Loucy (cell line): Measurements from ENCODE around the gene TNNT3.
"Not testable (repeated sequence)": the region's sequence is repeated elsewhere in the genome, so short reads cannot be mapped to it uniquely, and the experiment has no call there.

Experiments used
- H2AFZ ChIP-seq: fragments of 200-600 bp; sonication (generic); 2 replicates; pipeline ENCODE4 v1.6.0; 2016; ENCODE audit warnings: antibody characterized with exemption, mild to moderate bottlenecking, low read length, moderate library complexity
- H3F3A ChIP-seq: fragments of 200-600 bp; 2 replicates; pipeline ENCODE4 v1.6.0; 2016; ENCODE audit warnings: antibody characterized with exemption, low read depth, mild to moderate bottlenecking
- H3K27me3 ChIP-seq: fragments of 200-600 bp; sonication (generic); 2 replicates; pipeline ENCODE4 v1.6.1; 2014; ENCODE audit warnings: low read length, mild to moderate bottlenecking; ENCODE audit not compliant: insufficient read depth, poor library complexity, severe bottlenecking
- H3K36me3 ChIP-seq: fragments of 200-600 bp; sonication (generic); 2 replicates; pipeline ENCODE4 v1.6.1; 2016; ENCODE audit warnings: low read length; ENCODE audit not compliant: insufficient read depth
- H3K4me1 ChIP-seq: fragments of 200-600 bp; sonication (generic); 2 replicates; pipeline ENCODE4 v1.5.1; 2014; ENCODE audit warnings: low read length, mild to moderate bottlenecking; ENCODE audit not compliant: insufficient read depth, poor library complexity, severe bottlenecking
- H3K4me2 ChIP-seq: fragments of 200-600 bp; sonication (generic); 2 replicates; pipeline ENCODE4 v1.6.0; 2014; ENCODE audit warnings: antibody characterized with exemption, low read length, low read depth, mild to moderate bottlenecking; ENCODE audit not compliant: poor library complexity, severe bottlenecking
- H3K4me3 ChIP-seq: fragments of 200-600 bp; sonication (generic); 2 replicates; pipeline ENCODE4 v1.5.1; 2014; ENCODE audit warnings: low read length, mild to moderate bottlenecking, mixed read lengths; ENCODE audit not compliant: poor library complexity, severe bottlenecking
- H3K79me2 ChIP-seq: fragments of 200-600 bp; sonication (generic); 2 replicates; pipeline ENCODE4 v1.6.1; 2014; ENCODE audit warnings: low read length; ENCODE audit not compliant: insufficient read depth
- H3K9ac ChIP-seq: fragments of 200-600 bp; sonication (generic); 2 replicates; pipeline ENCODE4 v1.6.0; 2014; ENCODE audit warnings: mild to moderate bottlenecking, low read depth, low read length, moderate library complexity; ENCODE audit not compliant: poor library complexity, severe bottlenecking
- H3K9me2 ChIP-seq: fragments of 200-600 bp; sonication (generic); replicated peaks from 2 replicates; pipeline ENCODE4 v1.6.1; 2016; ENCODE audit warnings: low read depth, low read length, mixed read lengths
- H3K9me3 ChIP-seq: fragments of 200-600 bp; sonication (generic); 2 replicates; pipeline ENCODE4 v1.6.1; 2014; ENCODE audit warnings: mild to moderate bottlenecking, antibody characterized with exemption, low read length, low read depth; ENCODE audit not compliant: insufficient read depth
- H4K20me1 ChIP-seq: fragments of 200-600 bp; sonication (generic); 2 replicates; pipeline ENCODE4 v1.6.0; 2014; ENCODE audit warnings: antibody characterized with exemption, low read length, mild to moderate bottlenecking; ENCODE audit not compliant: insufficient read depth, poor library complexity, severe bottlenecking
- EZH2phosphoT487 ChIP-seq: fragments of 200-600 bp; IDR thresholded peaks from 2 replicates; pipeline ENCODE4 v1.6.1; 2018; ENCODE audit warnings: antibody characterized with exemption, mild to moderate bottlenecking, moderate library complexity, borderline replicate concordance
- TF ChIP-seq, protein P1 (sequence below): fragments of 200-600 bp; sonication (generic); conservative IDR thresholded peaks from 2 replicates; pipeline ENCODE4 v1.5.1; 2014; ENCODE audit warnings: mild to moderate bottlenecking, antibody characterized with exemption, low read length

The TNNT3 gene

GRCh38 chr11:1939006-1939625, 19.6 kb downstream of the TNNT3 start:
- Histone ChIP-seq H2AFZ (no peak overlapping the region), H3K36me3 (no peaks in the 10 kb centered on the region), H3K79me2 (no peaks in the 10 kb centered on the region), H3K4me3 (no peak overlapping the region), H3K4me1 (peaks cover 6% of the 10 kb centered on the region), H3K4me2 (no peak overlapping the region), H4K20me1 (no peaks in the 10 kb centered on the region), H3K9ac (no peak overlapping the region), H3K9me3 (no peaks in the 10 kb centered on the region), H3F3A (no peaks in the 10 kb centered on the region), H3K9me2 (no peaks in the 10 kb centered on the region), H3K27me3 (no peaks in the 10 kb centered on the region)
- no peak for TF ChIP-seq EZH2phosphoT487
- TF ChIP-seq, protein P1, sequence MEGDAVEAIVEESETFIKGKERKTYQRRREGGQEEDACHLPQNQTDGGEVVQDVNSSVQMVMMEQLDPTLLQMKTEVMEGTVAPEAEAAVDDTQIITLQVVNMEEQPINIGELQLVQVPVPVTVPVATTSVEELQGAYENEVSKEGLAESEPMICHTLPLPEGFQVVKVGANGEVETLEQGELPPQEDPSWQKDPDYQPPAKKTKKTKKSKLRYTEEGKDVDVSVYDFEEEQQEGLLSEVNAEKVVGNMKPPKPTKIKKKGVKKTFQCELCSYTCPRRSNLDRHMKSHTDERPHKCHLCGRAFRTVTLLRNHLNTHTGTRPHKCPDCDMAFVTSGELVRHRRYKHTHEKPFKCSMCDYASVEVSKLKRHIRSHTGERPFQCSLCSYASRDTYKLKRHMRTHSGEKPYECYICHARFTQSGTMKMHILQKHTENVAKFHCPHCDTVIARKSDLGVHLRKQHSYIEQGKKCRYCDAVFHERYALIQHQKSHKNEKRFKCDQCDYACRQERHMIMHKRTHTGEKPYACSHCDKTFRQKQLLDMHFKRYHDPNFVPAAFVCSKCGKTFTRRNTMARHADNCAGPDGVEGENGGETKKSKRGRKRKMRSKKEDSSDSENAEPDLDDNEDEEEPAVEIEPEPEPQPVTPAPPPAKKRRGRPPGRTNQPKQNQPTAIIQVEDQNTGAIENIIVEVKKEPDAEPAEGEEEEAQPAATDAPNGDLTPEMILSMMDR: no peak

GRCh38 chr11:1939788-1940187, 20.3 kb downstream of the TNNT3 start:
- H3F3A ChIP-seq: not testable (repeated sequence)

DNA sequence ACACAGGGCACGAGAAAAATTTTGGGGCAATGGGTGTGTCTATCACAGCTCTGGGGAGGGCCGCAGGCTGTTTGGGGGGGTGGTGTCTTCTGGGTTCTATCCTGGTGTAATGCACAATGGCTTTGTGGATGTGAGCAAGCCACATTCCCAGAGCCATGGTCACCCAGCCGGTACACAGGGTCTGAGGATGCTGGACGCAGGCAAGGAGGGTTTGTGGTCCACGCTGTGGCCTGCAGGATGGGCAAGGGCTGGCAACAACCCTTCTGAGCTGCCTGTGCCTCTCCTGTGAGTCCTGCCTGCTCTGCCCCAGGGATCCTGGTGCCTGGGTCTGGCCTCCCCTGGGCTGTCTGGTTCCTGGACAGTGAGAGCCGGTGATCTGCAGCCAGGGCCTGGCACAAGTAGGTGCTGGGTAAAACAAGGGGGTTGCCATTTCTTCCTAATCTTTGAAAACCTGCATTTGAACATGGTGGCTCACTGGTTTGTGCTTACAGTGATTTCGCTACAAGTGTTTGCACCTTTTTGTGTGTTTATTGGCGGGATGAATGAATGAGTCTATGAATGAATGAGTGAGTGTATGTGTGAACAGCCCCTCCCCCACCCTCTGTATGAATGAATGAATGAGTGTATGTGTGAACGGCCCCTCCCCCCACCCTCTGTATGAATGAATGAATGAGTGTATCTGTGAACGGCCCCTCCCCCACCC, 23.2 kb downstream of the TNNT3 start:
- H3K27me3 ChIP-seq: no peaks in the 10 kb centered on the region
- H3K79me2 ChIP-seq: no peaks in the 10 kb centered on the region
- H3K4me2 ChIP-seq: no peak overlapping the region
- H2AFZ ChIP-seq: 0 out of 2 replicates have a peak overlapping the region, but pooled peaks have one; percentile 18
- peaks cover 6% of the 10 kb centered on the region for H3K4me1 ChIP-seq
- no peaks in the 10 kb centered on the region for H3K36me3 ChIP-seq
- H3K9ac ChIP-seq: no peak overlapping the region
- H4K20me1 ChIP-seq: no peaks in the 10 kb centered on the region
- H3F3A ChIP-seq: no peaks in the 10 kb centered on the region
- H3K9me3 ChIP-seq: no peaks in the 10 kb centered on the region
- no peaks in the 10 kb centered on the region for H3K9me2 ChIP-seq
- H3K4me3 ChIP-seq: no peak overlapping the region
- TF ChIP-seq, protein P1: no peak
- no peak for TF ChIP-seq EZH2phosphoT487

More at GRCh38 chr11:1939788-1940187, 20.3 kb downstream of the TNNT3 start:
- not testable (repeated sequence) for H3K9ac ChIP-seq, H3K9me3 ChIP-seq, H3K4me2 ChIP-seq, H2AFZ ChIP-seq, H3K27me3 ChIP-seq, H3K9me2 ChIP-seq, H3K4me1 ChIP-seq, H4K20me1 ChIP-seq, H3K79me2 ChIP-seq, H3K4me3 ChIP-seq, H3K36me3 ChIP-seq
